NCI-H2227 (cell line): ENCODE results near the gene BEND6.
"Not testable (repeated sequence)": the region's sequence is repeated elsewhere in the genome, so short reads cannot be mapped to it uniquely, and the experiment has no call there.

Experiments used
- DNase-seq: peaks from one replicate; lab custom pipeline; 2025; ENCODE audit not compliant: unreplicated experiment; lab: John Stamatoyannopoulos, UW

The BEND6 gene

DNA sequence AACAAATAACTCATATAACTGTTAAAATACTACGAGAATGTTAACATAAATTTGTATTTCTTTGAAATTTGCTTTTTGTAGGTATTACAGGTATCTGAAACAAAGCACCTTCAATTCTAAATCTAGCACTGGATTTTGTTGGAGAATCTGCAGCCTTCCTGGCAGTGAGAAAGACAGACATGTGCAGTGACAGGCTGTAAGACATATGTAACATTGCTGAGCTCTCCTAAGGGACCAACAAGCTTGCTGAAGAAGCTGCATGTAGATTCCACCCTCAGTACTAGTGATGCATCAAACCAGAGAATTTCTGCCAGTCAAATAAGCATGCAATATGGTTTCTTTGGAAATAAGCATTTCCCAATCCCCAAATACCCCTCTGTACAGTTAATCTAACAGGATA, 71.1 kb downstream of the BEND6 start:
- no peak for DNase-seq

DNA sequence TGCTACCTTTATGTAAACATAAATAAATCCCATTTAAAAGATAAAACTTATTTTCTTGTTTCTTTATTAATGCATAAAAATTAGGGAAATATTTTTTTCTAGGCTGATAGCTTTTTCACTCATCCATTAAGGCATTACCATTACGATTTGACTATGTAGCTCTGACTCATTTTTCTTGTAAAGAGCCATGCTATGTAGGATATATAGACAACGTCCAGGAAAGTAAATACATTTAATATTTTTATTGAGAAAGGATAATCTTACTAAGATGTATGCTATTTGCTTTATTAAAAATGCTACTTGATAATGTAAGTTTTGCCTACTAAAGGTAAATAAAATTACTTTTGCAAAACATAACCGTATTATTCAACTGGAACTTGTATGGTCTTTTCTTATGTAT, 72.4 kb downstream of the BEND6 start:
- no peak for DNase-seq

- no peak for DNase-seq
These were observed 74.3 kb downstream of the BEND6 start for GRCh38 chr6:57029213-57029612.

DNA sequence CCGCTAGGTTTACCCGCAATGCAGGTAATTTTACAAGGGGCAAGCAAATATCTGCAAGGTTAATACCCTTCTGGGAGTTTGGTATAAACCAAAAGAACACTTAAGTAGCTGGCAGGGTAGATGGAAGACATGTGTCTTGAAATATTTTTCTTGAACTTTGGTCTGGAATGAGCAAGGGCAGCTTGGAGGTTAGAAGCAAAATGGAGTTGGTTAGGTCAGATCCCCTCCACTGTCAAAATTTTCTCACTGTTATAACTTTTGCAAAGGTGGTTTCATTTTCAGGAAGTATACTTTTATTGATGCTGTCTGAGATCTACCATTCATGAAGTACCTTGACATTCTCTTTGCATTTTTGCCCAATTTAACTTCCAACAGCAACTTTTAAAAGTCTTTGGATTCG, 78.3 kb downstream of the BEND6 start:
- no peak for DNase-seq

- no peak for DNase-seq
These were observed 80.6 kb downstream of the BEND6 start for GRCh38 chr6:57035549-57035948.

DNA sequence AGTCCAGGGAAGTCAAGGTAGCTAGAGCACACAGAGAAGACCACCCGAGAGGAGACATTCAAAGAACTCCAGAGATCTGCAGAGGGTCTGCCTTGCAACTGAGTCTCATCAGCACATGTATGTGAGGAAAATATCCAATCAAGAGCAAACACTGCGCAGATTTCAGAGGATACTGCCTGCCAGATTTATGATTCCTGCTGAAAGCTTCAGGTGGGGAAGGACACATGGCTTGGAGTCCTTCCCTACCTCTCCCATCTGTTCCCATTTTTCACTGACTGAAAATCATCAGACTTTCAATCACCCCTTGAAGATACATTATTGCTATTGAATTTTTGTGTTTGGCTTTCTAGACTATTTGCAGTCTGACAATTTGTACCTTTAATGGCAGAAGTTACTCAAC, 84.0 kb downstream of the BEND6 start:
- no peak for DNase-seq

GRCh38 chr6:57040011-57040410, 85.1 kb downstream of the BEND6 start:
- DNase-seq = no peak

DNA sequence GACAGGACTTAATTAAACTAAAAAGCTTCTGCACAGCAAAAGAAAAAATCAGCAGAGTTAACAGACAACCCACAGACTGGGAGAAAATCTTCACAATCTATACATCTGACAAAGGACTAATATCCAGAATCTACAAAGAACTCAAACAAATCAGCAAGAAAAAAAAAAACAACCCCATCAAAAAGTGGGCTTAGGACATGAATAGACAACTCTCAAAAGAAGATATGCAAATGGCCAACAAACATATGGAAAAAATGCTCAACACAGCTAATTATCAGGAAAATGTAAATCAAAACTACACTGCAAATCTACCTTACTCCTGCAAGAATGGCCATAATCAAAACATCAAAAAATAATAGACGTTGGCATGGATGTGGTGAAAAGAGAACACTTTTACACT, 89.2 kb downstream of the BEND6 start:
- DNase-seq = not testable (repeated sequence)

GRCh38 chr6:57044568-57044967, 89.7 kb downstream of the BEND6 start:
- DNase-seq = no peak

DNA sequence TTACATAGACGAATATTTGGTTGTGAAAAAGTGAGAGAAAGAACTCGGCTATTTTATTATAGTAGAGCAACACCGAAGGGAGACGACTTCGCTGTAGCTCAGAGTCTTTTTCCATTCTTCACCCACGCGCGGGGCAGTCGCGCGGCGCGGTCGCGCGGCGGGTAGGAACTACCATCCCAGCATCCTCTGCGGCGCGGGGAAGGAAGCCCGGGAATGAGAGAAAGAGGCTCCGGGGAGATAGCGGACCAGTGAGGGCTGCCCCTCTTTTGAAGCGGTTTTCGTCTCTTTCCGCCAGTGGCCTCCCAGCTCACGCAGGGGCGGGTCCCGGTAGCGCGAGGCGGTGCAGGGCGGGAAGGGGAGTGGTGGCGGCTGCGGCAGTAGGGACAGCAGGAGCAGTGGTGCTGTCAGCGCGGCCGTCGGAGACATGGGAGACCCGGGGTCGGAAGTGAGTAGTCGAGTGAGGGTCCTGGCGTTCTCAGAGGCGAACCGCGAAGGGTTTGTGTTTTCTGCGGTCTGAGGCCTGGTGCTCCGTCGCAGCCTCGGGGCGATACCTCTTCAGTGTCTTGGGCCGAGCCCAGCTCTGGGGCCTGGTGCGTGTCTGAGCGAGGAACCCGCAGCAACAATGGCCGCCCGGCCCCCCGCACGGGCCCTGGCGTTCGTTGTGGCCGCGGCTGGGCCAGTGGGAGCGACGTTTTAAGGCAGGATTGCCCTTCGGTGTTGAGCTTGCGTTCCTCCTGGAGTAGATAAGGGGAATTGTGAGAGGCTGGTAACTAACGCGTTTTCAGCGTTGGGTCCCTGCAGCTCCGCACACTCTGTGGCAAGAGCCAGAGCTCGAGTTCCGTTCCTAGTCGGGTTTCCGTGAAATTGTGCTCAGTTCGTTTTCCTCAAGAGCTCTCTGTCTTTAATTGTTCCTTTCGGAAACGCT, 91.7 kb downstream of the BEND6 start, which contains the start of gene KIAA1586:
Gene KIAA1586, plus strand, starts transcription at position 362 of the 925 bp plus-strand sequence. Its CDS starts 63 bp downstream, at position 425.
- DNase-seq = peak; percentile 90

DNA sequence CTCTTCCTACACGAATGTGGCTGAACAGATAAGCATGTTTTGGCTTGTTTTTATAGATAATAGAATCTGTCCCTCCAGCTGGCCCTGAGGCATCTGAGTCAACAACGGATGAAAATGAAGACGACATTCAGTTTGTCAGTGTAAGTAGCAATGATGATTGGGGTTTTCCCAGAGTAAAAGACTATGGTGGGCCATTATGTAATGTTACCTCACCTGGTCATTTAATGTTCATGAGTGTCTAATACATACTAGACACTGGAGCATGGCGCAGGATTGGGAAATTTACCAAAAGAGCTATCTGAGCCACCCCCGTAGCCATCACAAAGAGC, 92.3 kb downstream of the BEND6 start:
- not testable (repeated sequence) for DNase-seq

- DNase-seq = not testable (repeated sequence)
These were observed 93.0 kb downstream of the BEND6 start for GRCh38 chr6:57047859-57048258.

- no peak for DNase-seq
These were observed 93.7 kb downstream of the BEND6 start for GRCh38 chr6:57048577-57048976.

- no peak for DNase-seq
These were observed 108.9 kb downstream of the BEND6 start for GRCh38 chr6:57063847-57064246.

DNA sequence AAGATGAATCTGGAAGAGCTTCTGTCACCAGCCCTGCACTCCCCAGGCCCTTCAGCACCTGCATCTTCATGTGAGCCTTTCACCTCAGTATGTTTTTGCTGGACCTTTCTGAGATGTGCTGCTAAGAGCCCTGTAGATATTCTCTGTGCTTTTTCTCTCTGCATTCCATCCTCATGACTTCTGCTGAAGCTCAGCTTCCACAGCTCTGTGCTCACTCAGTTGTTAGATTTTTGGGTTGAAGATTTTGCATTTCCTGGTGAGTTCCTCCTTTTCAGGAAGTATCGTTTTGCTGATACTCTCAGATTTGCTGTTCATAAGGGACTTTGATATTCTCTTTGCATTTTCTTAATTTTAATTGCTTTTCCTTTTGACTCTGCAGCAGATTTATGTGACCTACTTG, 109.9 kb downstream of the BEND6 start:
- no peak for DNase-seq

GRCh38 chr6:57068061-57068460, 113.2 kb downstream of the BEND6 start:
- DNase-seq = no peak

DNA sequence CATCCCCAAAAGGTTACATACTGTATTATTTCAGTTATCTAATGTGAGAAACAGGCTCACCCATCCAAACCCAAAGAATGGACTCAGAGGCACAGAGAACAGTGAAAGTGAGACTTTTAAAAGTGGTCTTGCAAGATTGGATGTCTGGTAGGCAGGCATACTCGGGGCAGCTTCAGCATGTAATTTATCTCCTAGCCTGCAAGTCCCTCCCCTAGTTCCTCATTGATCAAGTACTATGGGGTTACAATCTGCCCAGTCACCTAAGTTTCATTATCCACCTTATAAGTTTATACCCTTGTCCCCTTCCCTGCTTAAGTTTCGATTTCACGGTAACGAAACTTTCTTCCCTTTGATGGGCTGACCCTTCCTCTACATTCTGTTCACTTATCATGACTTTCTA, 114.3 kb downstream of the BEND6 start:
- DNase-seq = no peak

GRCh38 chr6:57069920-57070331, 115.0 kb downstream of the BEND6 start:
- DNase-seq = no peak

- no peak for DNase-seq
These were observed 117.2 kb downstream of the BEND6 start for GRCh38 chr6:57072108-57072507.

- DNase-seq = no peak
These were observed 119.5 kb downstream of the BEND6 start for GRCh38 chr6:57074383-57074782.

DNA sequence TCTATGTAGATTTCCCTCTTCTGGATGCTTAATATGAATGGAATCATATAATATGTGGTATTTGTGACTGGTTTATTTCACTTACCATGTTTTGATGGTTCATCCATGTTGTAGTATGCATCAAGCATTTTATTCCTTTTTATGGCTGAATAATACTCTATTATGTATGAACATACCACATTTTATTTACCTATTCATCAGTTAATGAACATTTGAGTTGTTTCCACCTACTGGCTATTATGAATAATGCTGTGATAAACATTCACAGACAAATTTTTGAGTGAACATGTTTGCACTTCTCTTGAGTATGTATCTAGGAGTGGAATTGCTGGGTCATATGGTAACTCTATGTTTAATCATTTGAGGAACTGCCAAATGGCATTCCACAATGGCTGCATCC, 120.2 kb downstream of the BEND6 start:
- DNase-seq = no peak
